GM12872 (cell line): ENCODE data around the gene EEF2KMT.

Source experiments
- TF ChIP-seq, protein P1 (sequence below): IDR thresholded peaks from 3 replicates; pipeline ENCODE4 v1.5.1; 2011; ENCODE audit warnings: low read depth, mild to moderate bottlenecking, low read length, moderate library complexity; ENCODE audit not compliant: insufficient read depth

Gene EEF2KMT

GRCh38 chr16:5066511-5066910, 31.1 kb downstream of the EEF2KMT start:
- TF ChIP-seq, protein P1, sequence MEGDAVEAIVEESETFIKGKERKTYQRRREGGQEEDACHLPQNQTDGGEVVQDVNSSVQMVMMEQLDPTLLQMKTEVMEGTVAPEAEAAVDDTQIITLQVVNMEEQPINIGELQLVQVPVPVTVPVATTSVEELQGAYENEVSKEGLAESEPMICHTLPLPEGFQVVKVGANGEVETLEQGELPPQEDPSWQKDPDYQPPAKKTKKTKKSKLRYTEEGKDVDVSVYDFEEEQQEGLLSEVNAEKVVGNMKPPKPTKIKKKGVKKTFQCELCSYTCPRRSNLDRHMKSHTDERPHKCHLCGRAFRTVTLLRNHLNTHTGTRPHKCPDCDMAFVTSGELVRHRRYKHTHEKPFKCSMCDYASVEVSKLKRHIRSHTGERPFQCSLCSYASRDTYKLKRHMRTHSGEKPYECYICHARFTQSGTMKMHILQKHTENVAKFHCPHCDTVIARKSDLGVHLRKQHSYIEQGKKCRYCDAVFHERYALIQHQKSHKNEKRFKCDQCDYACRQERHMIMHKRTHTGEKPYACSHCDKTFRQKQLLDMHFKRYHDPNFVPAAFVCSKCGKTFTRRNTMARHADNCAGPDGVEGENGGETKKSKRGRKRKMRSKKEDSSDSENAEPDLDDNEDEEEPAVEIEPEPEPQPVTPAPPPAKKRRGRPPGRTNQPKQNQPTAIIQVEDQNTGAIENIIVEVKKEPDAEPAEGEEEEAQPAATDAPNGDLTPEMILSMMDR: no peak

GRCh38 chr16:5065813-5066212, 31.8 kb downstream of the EEF2KMT start, which contains the start of gene C16orf89:
TSS of gene C16orf89 (minus strand) at chr16:5065956. CDS start at chr16:5065908, 48 bp downstream.
- TF ChIP-seq, protein P1: no peak

DNA sequence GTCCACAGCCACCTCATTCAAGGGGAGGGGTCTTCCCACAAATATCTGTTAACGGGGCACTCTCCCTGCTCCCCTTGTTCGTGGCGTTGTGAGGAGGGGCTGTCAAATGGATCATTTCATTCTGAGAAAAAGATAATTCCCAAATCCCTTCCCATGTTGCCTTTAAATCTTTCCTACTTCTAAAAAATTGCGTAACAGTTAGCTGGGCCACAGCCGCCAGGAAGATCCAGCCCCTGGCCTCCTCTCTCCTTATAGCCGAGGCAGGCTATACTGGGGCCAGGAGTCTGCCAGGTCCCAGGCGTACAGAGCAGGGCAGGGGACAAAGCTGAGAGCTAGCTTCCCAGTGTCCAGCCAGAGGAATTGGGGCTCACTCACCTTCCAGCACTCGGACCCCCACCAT, 32.3 kb downstream of the EEF2KMT start:
- TF ChIP-seq, protein P1: no peak

GRCh38 chr16:5064915-5065314, 32.7 kb downstream of the EEF2KMT start:
- TF ChIP-seq, protein P1: no peak

DNA sequence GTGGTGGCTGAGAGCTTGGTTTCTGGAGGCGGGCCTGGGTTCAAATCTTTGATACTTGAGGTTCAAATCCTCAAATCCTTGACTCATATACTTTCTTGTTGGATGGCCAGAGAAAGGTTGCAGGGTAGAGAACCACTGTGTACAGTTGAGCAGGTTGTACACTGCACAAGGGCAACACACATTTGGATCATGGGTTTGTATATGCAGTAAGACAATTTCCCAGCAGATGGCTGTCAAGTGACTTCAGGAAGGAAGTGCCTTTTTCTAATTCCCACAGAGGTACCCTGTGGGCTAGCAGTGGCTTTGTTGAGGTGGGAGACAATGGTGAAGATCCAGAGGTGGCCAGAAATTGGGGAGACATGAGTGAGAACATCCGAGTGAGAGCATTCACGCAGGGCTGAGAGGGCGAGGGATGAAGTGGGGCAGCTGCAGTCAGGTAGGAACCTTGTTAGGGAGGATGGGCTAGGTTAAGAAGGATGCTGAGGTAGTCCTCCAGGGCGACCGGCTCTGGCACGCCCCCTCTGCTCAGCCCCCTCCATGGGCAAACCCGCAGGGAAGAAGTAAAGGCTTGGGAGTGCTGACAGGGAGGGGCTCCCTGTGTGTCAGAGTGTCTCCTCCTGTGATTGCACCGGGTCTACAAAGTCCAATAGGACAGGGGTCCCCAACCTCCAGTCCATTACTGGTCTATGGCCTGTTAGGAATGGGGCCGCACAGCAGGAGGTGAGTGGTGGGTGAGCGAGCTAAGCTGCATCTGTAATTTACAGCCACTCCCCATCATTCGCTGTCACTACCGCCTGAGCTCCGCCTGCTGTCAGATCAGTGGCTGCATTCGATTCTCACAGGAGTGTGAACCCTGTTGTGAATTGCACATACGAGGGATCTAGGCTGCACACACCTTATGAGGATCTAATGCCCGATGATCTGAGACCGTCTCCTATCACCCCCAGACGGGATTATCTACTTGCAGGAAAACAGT, 34.5 kb downstream of the EEF2KMT start:
- TF ChIP-seq, protein P1: no peak; the same call in 2 of the 3 replicates

GRCh38 chr16:5062051-5062450, 35.5 kb downstream of the EEF2KMT start:
- TF ChIP-seq, protein P1: no peak

- TF ChIP-seq, protein P1: no peak
Measured at GRCh38 chr16:5060073-5060641, 37.4 kb downstream of the EEF2KMT start.
